SH-SY5Y (cell line): ENCODE measurements around the gene AMER2.

ENCODE experiments used
- GATA2 ChIP-seq: IDR thresholded peaks from 2 replicates; pipeline ENCODE4 v1.6.1; 2011; ENCODE audit warnings: mild to moderate bottlenecking, low read depth, low read length
- GATA3 ChIP-seq: IDR thresholded peaks from 2 replicates; pipeline ENCODE4 v1.6.1; 2011; ENCODE audit warnings: low read depth, mild to moderate bottlenecking, low read length, moderate library complexity

GRCh38 chr13:25132751-25133390 lies 39.2 kb downstream of the AMER2 start:
- TF ChIP-seq GATA3 (no peak), GATA2 (no peak)
